ENCODE data around the gene EXPH5.

Gene EXPH5

GRCh38 chr11:108559904-108560303 is 33.7 kb downstream of the EXPH5 start:
- H3K27ac ChIP-seq, result no peak overlapping the region
- TF ChIP-seq CTCF (IDR thresholded peaks at IDR 0.05), result no peak
- TF ChIP-seq ZFX (IDR thresholded peaks at IDR 0.05; ENCODE audit: borderline replicate concordance), result no peak

GRCh38 chr11:108559340-108559739 is 34.2 kb downstream of the EXPH5 start:
- TF ChIP-seq CTCF (IDR thresholded peaks at IDR 0.05), result no peak
- no peak for TF ChIP-seq ZFX (IDR thresholded peaks at IDR 0.05; ENCODE audit: borderline replicate concordance)
- no peak overlapping the region for H3K27ac ChIP-seq

DNA sequence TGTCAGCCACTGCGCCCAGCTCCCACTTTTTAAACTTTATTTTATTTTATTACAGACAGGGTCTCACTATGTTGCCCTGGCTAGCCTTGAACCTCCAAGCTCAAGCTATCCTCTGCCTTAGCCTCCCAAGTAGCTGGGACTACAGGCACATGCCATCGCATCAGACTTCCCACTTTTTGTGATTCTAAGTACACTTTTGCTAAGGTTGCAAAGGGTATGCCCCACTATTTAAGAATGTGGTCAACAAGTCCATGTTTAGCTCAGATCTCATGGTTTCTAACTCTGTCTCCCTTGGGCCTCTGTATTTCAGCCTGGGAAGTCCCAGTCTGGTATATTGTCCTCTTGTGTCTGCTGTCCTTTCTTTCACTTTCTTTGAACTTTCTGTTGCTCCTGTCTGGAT is 35.3 kb downstream of the EXPH5 start:
- TF ChIP-seq ZFX (IDR thresholded peaks at IDR 0.05; ENCODE audit: borderline replicate concordance) (no peak), CTCF (IDR thresholded peaks at IDR 0.05) (no peak)
- H3K27ac ChIP-seq, result no peak overlapping the region

- H3K27ac ChIP-seq, result no peak overlapping the region
- no peak for TF ChIP-seq CTCF (IDR thresholded peaks at IDR 0.05)
Observed at GRCh38 chr11:108556019-108556418, 37.5 kb downstream of the EXPH5 start.

GRCh38 chr11:108551651-108552462 is 41.7 kb downstream of the EXPH5 start:
- no peak for TF ChIP-seq ZFX (IDR thresholded peaks at IDR 0.05; ENCODE audit: borderline replicate concordance)
- TF ChIP-seq CTCF (IDR thresholded peaks at IDR 0.05), result no peak
- no peak overlapping the region for H3K27ac ChIP-seq

GRCh38 chr11:108549319-108549885 is 44.2 kb downstream of the EXPH5 start:
- TF ChIP-seq CTCF (IDR thresholded peaks at IDR 0.05) (no peak), ZFX (IDR thresholded peaks at IDR 0.05; ENCODE audit: borderline replicate concordance) (no peak)
- no peak overlapping the region for H3K27ac ChIP-seq

DNA sequence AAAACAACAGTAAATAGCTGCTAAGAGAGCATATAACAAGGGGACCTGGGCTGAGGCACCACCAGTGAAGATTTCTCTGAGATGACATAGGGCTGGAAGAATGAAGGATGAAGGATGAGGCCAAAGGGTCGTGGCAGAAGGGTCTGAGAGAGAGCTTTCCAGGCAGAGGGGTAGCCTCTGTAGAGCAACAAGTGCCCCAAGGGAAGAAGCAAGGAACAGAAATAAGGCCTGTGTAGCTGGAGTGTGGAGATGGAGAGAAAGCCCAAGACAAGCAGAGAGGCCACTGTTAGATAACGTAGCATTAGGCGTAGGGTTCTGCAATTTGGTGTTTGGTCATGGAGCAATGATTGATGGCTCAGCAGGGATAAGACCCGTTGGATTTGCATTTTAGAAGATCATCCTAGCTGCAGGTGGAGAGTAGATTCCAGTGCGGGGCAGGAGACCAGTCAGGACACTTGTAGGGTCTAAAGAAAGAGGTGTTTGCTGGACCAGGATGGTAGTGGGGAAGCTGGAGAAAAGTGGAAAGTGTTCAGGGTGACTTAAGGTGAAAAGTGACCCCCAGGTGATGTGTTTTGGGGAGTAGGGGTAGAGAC is 47.6 kb downstream of the EXPH5 start:
- TF ChIP-seq CTCF (IDR thresholded peaks at IDR 0.05), result no peak
- TF ChIP-seq ZFX (IDR thresholded peaks at IDR 0.05; ENCODE audit: borderline replicate concordance), result no peak
- no peak overlapping the region for H3K27ac ChIP-seq

Measured in 22Rv1 (cell line).